Colonic mucosa (tissue), 4 donors: ENCODE measurements around the gene NKIRAS1. TPM values are rescaled to one million over a fixed set of nuclear protein-coding genes. Genes with fewer than 3 reads are reported as not detected.
A peak's percentile ranks its signal among the peaks of the same experiment; 100 is the strongest.

ENCODE experiments used
- DNase-seq: peaks from one replicate; pipeline ENCODE4 v3.0.0-alpha.2; 2020
- H3K27ac ChIP-seq: fragments of 200-600 bp; one replicate; pipeline ENCODE4 v1.8.0; 2021
- H3K27me3 ChIP-seq: fragments of 200-600 bp; one replicate; pipeline ENCODE4 v1.8.0; 2021
- H3K36me3 ChIP-seq: fragments of 200-600 bp; one replicate; pipeline ENCODE4 v1.8.0; 2021
- H3K4me1 ChIP-seq: fragments of 200-600 bp; one replicate; pipeline ENCODE4 v1.8.0; 2021; ENCODE audit warnings: mild to moderate bottlenecking
- H3K4me3 ChIP-seq: fragments of 200-600 bp; one replicate; pipeline ENCODE4 v1.8.0; 2021
- H3K9ac ChIP-seq, 2 donors: one replicate each; pipeline ENCODE4 v1.7.0; 2013; ENCODE audit warnings: control low read depth in 2 of 2, low read depth in 2 of 2, low read length in 2 of 2
- H3K9me3 ChIP-seq: fragments of 200-600 bp; one replicate; pipeline ENCODE4 v1.8.0; 2021
- intact Hi-C: fragments of 100-400 bp; cut with DNase I; formaldehyde crosslinking; loops from one replicate; pipeline ENCODE4 v1.14.1; 2022
- total RNA-seq, 2 donors: library from RNA; stranded (reverse); fragmentation: NEBNext Ultra II Directional in 1 of 2; extraction: Animal tissue kit (Norgen Biotek cat#: 25700) in 1 of 2; gene quantifications; one replicate each; pipeline ENCODE4 v1.2.1, GENCODE V29; 2021
- TF ChIP-seq, protein P1 (sequence below): fragments of 200-600 bp; IDR thresholded peaks from one replicate; pipeline ENCODE4 v1.8.0; 2022; ENCODE audit warnings: antibody characterized with exemption, mild to moderate bottlenecking
- donor health status: healthy.
- donor health status: DM: no; HTN: no; CAD: no.
- donor health status: DM: no; HTN: no; CAD: no.

NKIRAS1 gene
- 1 to 10 TPM; 2.6 to 5.4 TPM for total RNA-seq

DNA sequence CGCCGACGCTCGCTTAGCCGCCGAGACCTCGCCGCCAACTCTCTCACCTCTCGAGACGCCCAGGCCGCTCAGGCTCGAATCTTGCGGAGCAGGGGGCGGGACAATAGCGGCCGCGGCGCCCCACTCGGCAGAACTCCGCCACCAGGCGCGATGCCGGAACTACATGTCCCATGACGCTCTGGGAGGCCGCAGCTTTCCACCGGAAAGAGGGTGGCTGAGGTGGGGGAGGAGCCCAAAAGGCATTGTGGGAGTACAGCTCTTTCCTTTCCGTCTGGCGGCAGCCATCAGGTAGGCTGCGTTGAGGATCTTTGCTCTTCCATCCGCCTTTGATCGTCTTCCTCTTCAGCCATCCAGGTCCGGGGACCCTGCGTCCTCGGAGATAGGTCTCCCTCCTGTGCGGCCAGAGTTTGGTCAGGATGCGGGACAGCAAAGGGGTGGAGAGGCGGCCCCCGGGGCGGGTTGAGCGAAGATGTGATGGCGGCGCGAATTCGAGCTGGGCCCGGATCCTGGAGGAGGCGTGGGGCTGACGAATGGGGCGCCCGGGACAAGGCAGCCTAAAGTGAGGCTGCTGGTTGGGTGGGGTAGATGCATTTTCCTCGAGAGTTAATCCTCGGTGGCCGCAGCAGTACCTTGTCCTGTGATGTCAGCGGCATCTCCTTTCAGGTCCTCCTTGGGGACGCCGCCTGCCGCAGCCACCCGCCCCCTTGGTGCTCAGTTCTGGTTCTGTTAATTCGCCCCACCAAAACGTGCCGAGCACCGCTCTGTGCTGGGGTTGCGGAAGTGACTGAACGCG lies at the start of gene NKIRAS1, which contains the start of gene RPL15:
TSS of gene NKIRAS1 (minus strand) at position 105 of the 793 bp plus-strand sequence. CDS start 6,086 bp downstream, outside the sequence.
TSS of gene RPL15 (plus strand) at position 247 of the 793 bp plus-strand sequence. CDS start 728 bp downstream, outside the sequence.
- Histone ChIP-seq H3K4me1 (peaks cover 5% of the 10 kb centered on the region), H3K27me3 (no peaks in the 10 kb centered on the region), H3K27ac (peak within 1 kb of the TSS; percentile 93), H3K9me3 (no peaks in the 10 kb centered on the region), H3K36me3 (no peaks in the 10 kb centered on the region), H3K9ac (peak within 1 kb of the TSS; percentile 88 to 95), H3K4me3 (peak within 1 kb of the TSS; percentile 95)
- intact Hi-C loops, result no loop called here
- TF ChIP-seq, protein P1, sequence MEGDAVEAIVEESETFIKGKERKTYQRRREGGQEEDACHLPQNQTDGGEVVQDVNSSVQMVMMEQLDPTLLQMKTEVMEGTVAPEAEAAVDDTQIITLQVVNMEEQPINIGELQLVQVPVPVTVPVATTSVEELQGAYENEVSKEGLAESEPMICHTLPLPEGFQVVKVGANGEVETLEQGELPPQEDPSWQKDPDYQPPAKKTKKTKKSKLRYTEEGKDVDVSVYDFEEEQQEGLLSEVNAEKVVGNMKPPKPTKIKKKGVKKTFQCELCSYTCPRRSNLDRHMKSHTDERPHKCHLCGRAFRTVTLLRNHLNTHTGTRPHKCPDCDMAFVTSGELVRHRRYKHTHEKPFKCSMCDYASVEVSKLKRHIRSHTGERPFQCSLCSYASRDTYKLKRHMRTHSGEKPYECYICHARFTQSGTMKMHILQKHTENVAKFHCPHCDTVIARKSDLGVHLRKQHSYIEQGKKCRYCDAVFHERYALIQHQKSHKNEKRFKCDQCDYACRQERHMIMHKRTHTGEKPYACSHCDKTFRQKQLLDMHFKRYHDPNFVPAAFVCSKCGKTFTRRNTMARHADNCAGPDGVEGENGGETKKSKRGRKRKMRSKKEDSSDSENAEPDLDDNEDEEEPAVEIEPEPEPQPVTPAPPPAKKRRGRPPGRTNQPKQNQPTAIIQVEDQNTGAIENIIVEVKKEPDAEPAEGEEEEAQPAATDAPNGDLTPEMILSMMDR, result peak; percentile 68
- peak; percentile 98 for DNase-seq

DNA sequence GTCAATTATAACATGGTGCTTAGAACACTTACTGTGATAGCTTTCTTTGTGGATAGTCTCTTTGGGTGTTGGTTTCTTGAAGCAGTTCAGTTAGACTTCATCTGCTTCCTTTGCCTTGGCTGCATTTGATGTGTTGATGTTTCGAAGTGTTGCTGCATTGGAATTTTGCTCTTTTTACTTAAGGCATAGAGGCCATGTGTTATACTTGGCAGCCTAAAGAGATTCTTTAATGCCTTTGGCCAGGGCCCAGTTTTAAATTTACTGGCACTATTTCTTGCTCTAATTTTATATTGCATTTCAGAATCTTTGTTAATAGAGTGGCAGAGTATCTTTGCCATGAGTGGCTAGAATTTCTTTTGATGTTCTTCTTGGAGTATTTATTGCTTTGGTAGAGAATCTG lies 49.5 kb upstream of the NKIRAS1 start:
- Histone ChIP-seq H3K9me3 (no peaks in the 10 kb centered on the region), H3K4me3 (no peak overlapping the region), H3K9ac (no peak overlapping the region), H3K27me3 (no peaks in the 10 kb centered on the region), H3K36me3 (no peaks in the 10 kb centered on the region), H3K4me1 (no peaks in the 10 kb centered on the region), H3K27ac (no peak overlapping the region)
- DNase-seq, result no peak
- intact Hi-C loops, result no loop called here
- TF ChIP-seq, protein P1, result no peak

DNA sequence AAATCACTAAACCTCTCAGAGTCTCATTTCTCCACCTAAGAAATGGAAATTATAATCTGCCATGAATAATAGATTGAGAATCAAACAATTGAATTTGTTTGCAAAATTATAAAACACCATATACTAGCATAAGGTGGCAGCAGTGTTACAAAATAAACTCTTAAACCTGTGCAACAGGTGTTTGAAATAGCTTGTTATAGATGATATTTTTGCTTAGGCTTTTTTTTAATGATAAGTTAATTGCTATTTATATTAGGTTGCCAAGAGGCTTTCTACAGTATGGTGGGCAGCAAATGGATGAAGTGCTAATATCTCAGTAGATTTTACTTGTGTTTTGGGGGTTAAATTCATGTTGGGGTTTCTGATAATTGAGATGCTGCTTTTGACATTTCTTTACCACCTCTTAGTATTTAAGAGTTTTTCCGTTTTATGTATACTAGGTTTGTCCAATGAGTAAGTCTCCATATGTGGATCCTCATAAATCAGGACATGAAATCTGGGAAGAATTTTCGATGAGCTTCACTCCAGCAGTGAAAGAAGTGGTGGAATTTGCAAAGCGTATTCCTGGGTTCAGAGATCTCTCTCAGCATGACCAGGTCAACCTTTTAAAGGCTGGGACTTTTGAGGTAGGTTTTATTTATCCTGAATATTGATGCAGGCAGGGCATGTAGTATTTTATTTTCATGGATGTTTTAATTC lies 47.9 kb upstream of the NKIRAS1 start:
- Histone ChIP-seq H3K9ac (no peak overlapping the region), H3K27ac (no peak overlapping the region), H3K9me3 (no peaks in the 10 kb centered on the region), H3K4me3 (no peak overlapping the region), H3K36me3 (no peaks in the 10 kb centered on the region), H3K27me3 (no peaks in the 10 kb centered on the region), H3K4me1 (no peaks in the 10 kb centered on the region)
- no peak for DNase-seq
- intact Hi-C loops, result no loop called here
- TF ChIP-seq, protein P1, result no peak

DNA sequence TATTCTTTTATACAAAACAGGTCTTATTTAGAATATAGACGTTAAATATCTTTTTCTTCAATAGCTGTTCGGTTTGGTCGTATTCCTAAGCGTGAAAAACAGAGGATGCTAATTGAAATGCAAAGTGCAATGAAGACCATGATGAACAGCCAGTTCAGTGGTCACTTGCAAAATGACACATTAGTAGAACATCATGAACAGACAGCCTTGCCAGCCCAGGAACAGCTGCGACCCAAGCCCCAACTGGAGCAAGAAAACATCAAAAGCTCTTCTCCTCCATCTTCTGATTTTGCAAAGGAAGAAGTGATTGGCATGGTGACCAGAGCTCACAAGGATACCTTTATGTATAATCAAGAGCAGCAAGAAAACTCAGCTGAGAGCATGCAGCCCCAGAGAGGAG lies 45.1 kb upstream of the NKIRAS1 start:
- peaks cover 8% of the 10 kb centered on the region for H3K4me1 ChIP-seq
- no peaks in the 10 kb centered on the region for H3K36me3 ChIP-seq
- no peak overlapping the region for H3K27ac ChIP-seq
- H3K27me3 ChIP-seq, result no peaks in the 10 kb centered on the region
- TF ChIP-seq, protein P1, result no peak
- H3K9me3 ChIP-seq, result no peaks in the 10 kb centered on the region
- DNase-seq, result no peak
- intact Hi-C loops, result no loop called here
- no peak overlapping the region for H3K4me3 ChIP-seq
- no peak overlapping the region for H3K9ac ChIP-seq

DNA sequence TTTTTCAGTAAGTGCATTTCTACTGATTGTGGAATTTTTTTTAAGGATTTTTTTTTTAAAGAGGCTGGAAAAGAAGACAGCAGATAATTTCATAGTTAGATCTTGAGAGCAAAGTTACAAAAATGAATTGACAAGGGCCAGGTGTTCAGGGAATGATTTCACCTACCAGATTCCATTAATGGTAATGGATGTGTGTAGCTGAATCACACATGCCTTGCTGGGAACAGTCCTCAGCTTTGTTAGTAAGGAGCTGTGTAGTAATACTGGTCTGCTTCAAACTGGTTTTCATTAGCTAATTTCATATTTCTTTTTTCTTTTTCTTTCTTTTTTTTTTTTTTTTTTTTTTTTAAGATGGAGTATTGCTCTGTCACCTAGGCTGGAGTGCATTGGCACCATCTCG lies 44.3 kb upstream of the NKIRAS1 start:
- Histone ChIP-seq H3K9ac (no peak overlapping the region), H3K4me1 (peaks cover 8% of the 10 kb centered on the region), H3K27me3 (no peaks in the 10 kb centered on the region), H3K36me3 (no peaks in the 10 kb centered on the region), H3K4me3 (no peak overlapping the region), H3K27ac (no peak overlapping the region), H3K9me3 (no peaks in the 10 kb centered on the region)
- intact Hi-C loops, result no loop called here
- TF ChIP-seq, protein P1, result no peak
- DNase-seq, result no peak
